ENCODE data around the gene UGP2.

GRCh38 chr2:63914311-63914710 lies 72.6 kb downstream of the UGP2 start:
- TF ChIP-seq YY1 (IDR thresholded peaks at IDR 0.05; ENCODE audit: insufficient read depth, insufficient read length) (no peak), ZNF274 (IDR thresholded peaks at IDR 0.05; ENCODE audit: low read depth, low read length) (no peak)

Data from NT2/D1 (cell line).